Measurements from ENCODE around the gene MAP4K2. TPM values are rescaled to one million over a fixed set of nuclear protein-coding genes. Genes with fewer than 3 reads are reported as not detected.

The MAP4K2 gene
- total RNA-seq, 1 experiment from 2014 or later = 24.5 TPM

GRCh38 chr11:64848826-64849597 is 46.0 kb upstream of the MAP4K2 start:
- Mint-ChIP-seq H3K9me3 (no peaks in the 10 kb centered on the region), H3K36me3 (no peaks in the 10 kb centered on the region), H3K4me3 (no peak overlapping the region), H3K27ac (peak overlapping the region; percentile 58), H3K4me1 (peaks cover 27% of the 10 kb centered on the region), H3K27me3 (ENCODE audit: low read depth) (no peaks in the 10 kb centered on the region)
- CTCF ChIA-PET = interaction anchor here (0.5 to 12.5 kb wide), 48 partner anchors 9 to 668 kb away, joined by 3 to 372 read pairs (median 4); partner anchors contain the start of genes ARL2, ATG2A, BATF2 and EHD1
- ATAC-seq = peak; percentile 33
- TF ChIP-seq MAX (CRISPR knock-in tag; IDR thresholded peaks at IDR 0.05) (0 out of 2 replicates have a peak, but pooled peaks have one; percentile 30), ZSCAN18 (CRISPR knock-in tag; IDR thresholded peaks at IDR 0.05) (no peak), ETV6 (CRISPR knock-in tag; IDR thresholded peaks at IDR 0.05) (0 out of 2 replicates have a peak, but pooled peaks have one; percentile 36), TCF7 (CRISPR knock-in tag; IDR thresholded peaks at IDR 0.05; ENCODE audit: low read depth) (no peak), PRRX2 (CRISPR knock-in tag; IDR thresholded peaks at IDR 0.05) (no peak), CTCF (IDR thresholded peaks at IDR 0.05) (0 out of 2 replicates have a peak, but pooled peaks have one; percentile 15), ERG (CRISPR knock-in tag; IDR thresholded peaks at IDR 0.05) (no peak), AFF4 (CRISPR knock-in tag; IDR thresholded peaks at IDR 0.05; ENCODE audit: borderline replicate concordance) (no peak), ATF3 (CRISPR knock-in tag; conservative IDR thresholded peaks at IDR 0.05) (no peak), ZBTB43 (CRISPR knock-in tag; IDR thresholded peaks at IDR 0.05) (no peak), ZNF232 (CRISPR knock-in tag; IDR thresholded peaks at IDR 0.05) (no peak), ZNF423 (CRISPR knock-in tag; IDR thresholded peaks at IDR 0.05) (no peak), FOXJ3 (CRISPR knock-in tag; IDR thresholded peaks at IDR 0.05; ENCODE audit: borderline replicate concordance) (no peak), ZNF219 (CRISPR knock-in tag; IDR thresholded peaks at IDR 0.05; ENCODE audit: borderline replicate concordance) (no peak), TP53 (CRISPR knock-in tag; IDR thresholded peaks at IDR 0.05) (no peak), RORB (CRISPR knock-in tag; IDR thresholded peaks at IDR 0.05) (no peak), NFE2L1 (CRISPR knock-in tag; IDR thresholded peaks at IDR 0.05) (no peak), NR1H2 (CRISPR knock-in tag; IDR thresholded peaks at IDR 0.05) (no peak), CDX4 (CRISPR knock-in tag; IDR thresholded peaks at IDR 0.05; ENCODE audit: borderline replicate concordance) (no peak), GABPB1 (CRISPR knock-in tag; IDR thresholded peaks at IDR 0.05) (no peak), MYBL2 (CRISPR knock-in tag; IDR thresholded peaks at IDR 0.05) (no peak), NFATC4 (CRISPR knock-in tag; IDR thresholded peaks at IDR 0.05) (no peak)
- POLR2A ChIA-PET = interaction anchor here (0.5 to 1.6 kb wide), 7 partner anchors 14 to 202 kb away, joined by 3 to 6 read pairs (median 3); partner anchors contain the start of genes ARL2, BATF2, EHD1 and SF1
- peak; percentile 77 for DNase-seq (ENCODE audit: low spot score)
